Placental epithelial cell (primary cell): ENCODE measurements around the gene STAU1. TPM values are rescaled to one million over a fixed set of nuclear protein-coding genes. Genes with fewer than 3 reads are reported as not detected.

Experiments used
- total RNA-seq: library from RNA; depleted of rRNA; stranded (reverse); fragments of >200 nt; gene quantifications from 2 replicates; pipeline ENCODE4 v1.2.3, GENCODE V29; 2012

Gene STAU1, protein sequence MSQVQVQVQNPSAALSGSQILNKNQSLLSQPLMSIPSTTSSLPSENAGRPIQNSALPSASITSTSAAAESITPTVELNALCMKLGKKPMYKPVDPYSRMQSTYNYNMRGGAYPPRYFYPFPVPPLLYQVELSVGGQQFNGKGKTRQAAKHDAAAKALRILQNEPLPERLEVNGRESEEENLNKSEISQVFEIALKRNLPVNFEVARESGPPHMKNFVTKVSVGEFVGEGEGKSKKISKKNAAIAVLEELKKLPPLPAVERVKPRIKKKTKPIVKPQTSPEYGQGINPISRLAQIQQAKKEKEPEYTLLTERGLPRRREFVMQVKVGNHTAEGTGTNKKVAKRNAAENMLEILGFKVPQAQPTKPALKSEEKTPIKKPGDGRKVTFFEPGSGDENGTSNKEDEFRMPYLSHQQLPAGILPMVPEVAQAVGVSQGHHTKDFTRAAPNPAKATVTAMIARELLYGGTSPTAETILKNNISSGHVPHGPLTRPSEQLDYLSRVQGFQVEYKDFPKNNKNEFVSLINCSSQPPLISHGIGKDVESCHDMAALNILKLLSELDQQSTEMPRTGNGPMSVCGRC
- total RNA-seq, result 36.1 and 44.5 TPM in 2 replicates

GRCh38 chr20:49187851-49188641 lies at the start of gene STAU1:
TSS of gene STAU1 (minus strand) at chr20:49188334. CDS start at chr20:49166201, 22,133 bp downstream.

DNA sequence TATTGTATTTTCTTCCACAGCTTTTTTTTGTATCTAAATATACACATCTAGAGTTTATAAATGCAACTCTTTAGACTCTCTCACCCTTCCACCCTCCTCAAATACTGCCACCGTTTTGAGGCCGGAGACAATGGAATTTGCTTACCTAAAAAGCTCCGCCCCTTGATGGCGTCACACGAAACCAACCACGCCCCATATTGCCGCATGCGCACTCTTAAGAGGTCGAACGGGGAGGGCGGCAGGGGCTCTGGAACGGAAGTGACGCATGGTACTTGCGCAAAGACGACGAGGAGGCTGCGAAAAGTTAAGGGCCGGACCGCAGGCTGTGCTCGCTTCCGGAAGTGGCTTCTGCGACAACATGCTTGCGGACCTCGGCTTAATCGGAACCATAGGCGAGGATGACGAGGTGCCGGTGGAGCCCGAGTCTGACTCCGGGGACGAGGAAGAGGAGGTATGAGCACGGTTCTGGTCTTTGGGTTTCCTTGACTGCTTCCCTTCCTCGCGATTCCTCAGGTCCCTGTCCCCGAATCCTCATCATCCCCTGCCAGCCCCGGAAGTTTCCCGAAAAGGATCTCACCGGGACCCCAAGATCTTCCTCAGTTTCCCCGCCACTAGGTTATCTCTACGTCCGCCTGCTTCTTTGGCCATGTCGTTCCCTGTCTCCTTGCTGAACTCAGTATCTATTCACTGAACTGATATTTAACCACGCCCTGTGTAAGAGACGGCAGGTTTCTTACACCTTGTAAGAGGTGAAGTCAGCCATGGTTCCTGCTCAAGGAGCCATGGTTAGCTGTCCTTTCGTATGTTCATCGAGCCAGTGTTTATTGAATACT lies 31.2 kb upstream of the STAU1 start, which contains the start of gene DDX27:
DDX27 (plus strand) TSS at position 326 of the 833 bp plus-strand sequence; CDS start at position 359, 33 bp downstream.

Other genes starting within 250 kb of the STAU1 start
- gene CSE1L, start 142.0 kb downstream of the STAU1 start, total RNA-seq, result 33.0 and 71.7 TPM in 2 replicates
- 36.5 and 44.0 TPM in 2 replicates for gene DDX27, start 31.1 kb upstream of the STAU1 start, total RNA-seq
- 32.3 and 32.6 TPM in 2 replicates for gene ZNFX1, start 89.7 kb upstream of the STAU1 start, total RNA-seq